GM12878 (cell line): ENCODE measurements around the gene ROCK2. TPM values are rescaled to one million over a fixed set of nuclear protein-coding genes. Genes with fewer than 3 reads are reported as not detected.

Experiments used
- ATAC-seq: fragments of 200-7000 bp; cut with Tn5 transposase; 3 replicates; pipeline ENCODE4 v1.9.1; 2020; ENCODE audit warnings: mild to moderate bottlenecking, moderate library complexity
- BruUV-seq: library from RNA; stranded (reverse); fragments of 400-500 nt; replicated peaks from 2 replicates; lab custom pipeline; 2021; lab: Mats Ljungman, UMichigan
- CTCF ChIA-PET: fragments of 300-600 bp; sonication (Branson Sonifier 250); formaldehyde crosslinking; extraction: SDS; loops from one replicate; lab custom pipeline; 2021; ENCODE audit warnings: inconsistent platforms; lab: Yijun Ruan, JAX
- POLR2A ChIA-PET: fragments of 350-600 bp; formaldehyde crosslinking; extraction: SDS; loops from one replicate; lab custom pipeline; 2021; ENCODE audit warnings: inconsistent platforms; lab: Charles Lee
- RAD21 ChIA-PET: fragments of 300-600 bp; sonication (Branson Sonifier 250); formaldehyde crosslinking; loops from one replicate; lab custom pipeline; 2023; ENCODE audit warnings: antibody characterized with exemption; ENCODE audit not compliant: unreplicated experiment; lab: Charles Lee
- SMC1A ChIA-PET: fragments of 300-600 bp; sonication (Branson Sonifier 250); formaldehyde crosslinking; loops from one replicate; lab custom pipeline; 2023; ENCODE audit not compliant: unreplicated experiment, uncharacterized antibody; lab: Charles Lee
- DNase-seq: peaks from one replicate; pipeline ENCODE4 v3.0.0-alpha.2; 2011; ENCODE audit warnings: low read depth, low spot score
- FAIRE-seq: peaks from 3 replicates; lab custom pipeline; 2011; peaks lifted over from hg19 to GRCh38; lab: Jason Lieb, UNC
- H2AFZ ChIP-seq: 2 replicates; pipeline ENCODE4 v1.6.0; 2011; ENCODE audit warnings: low read depth, low read length, control low read depth; ENCODE audit not compliant: control insufficient read depth
- H3K27ac ChIP-seq: 2 replicates; pipeline ENCODE4 v1.5.1; 2011; ENCODE audit warnings: control low read depth; ENCODE audit not compliant: control insufficient read depth, insufficient read depth
- H3K27me3 ChIP-seq, 2 experiments: replicated peaks in 1 of 2; 2 replicates each; pipeline versions ENCODE4 v1.6.0 to v1.6.1; 2011; ENCODE audit warnings: low read length in 1 of 2; ENCODE audit not compliant: control insufficient read depth in 2 of 2, insufficient read depth in 2 of 2
- H3K36me3 ChIP-seq, 2 experiments: 2 replicates each; pipeline ENCODE4 v1.5.1; 2011; ENCODE audit warnings: low read length in 1 of 2; ENCODE audit not compliant: control insufficient read depth in 2 of 2, insufficient read depth in 2 of 2
- H3K4me1 ChIP-seq: 2 replicates; pipeline ENCODE4 v1.6.1; 2011; ENCODE audit warnings: mild to moderate bottlenecking, low read length, moderate library complexity, mixed read lengths; ENCODE audit not compliant: control insufficient read depth, insufficient read depth
- H3K4me2 ChIP-seq: 2 replicates; pipeline ENCODE4 v1.6.0; 2011; ENCODE audit warnings: control low read depth; ENCODE audit not compliant: control insufficient read depth, insufficient read depth
- H3K4me3 ChIP-seq: fragments of 200-600 bp; sonication (generic); 2 replicates; pipeline ENCODE4 v1.5.1; 2016
- H3K79me2 ChIP-seq: 2 replicates; pipeline ENCODE4 v1.6.0; 2011; ENCODE audit warnings: low read length; ENCODE audit not compliant: control insufficient read depth, insufficient read depth
- H3K9ac ChIP-seq: 2 replicates; pipeline ENCODE4 v1.8.0; 2011; ENCODE audit warnings: low read length, control low read depth, mixed read lengths; ENCODE audit not compliant: control insufficient read depth, insufficient read depth
- H3K9me3 ChIP-seq: replicated peaks from 3 replicates; pipeline ENCODE4 v1.5.1; 2011; ENCODE audit warnings: mild to moderate bottlenecking, low read length; ENCODE audit not compliant: control insufficient read depth, insufficient read depth
- H4K20me1 ChIP-seq: 2 replicates; pipeline ENCODE4 v1.6.0; 2011; ENCODE audit not compliant: control insufficient read depth, insufficient read depth
- BCL3 ChIP-seq: IDR thresholded peaks from 2 replicates; pipeline ENCODE4 v1.6.1; 2011; ENCODE audit warnings: borderline replicate concordance, low read depth, mild to moderate bottlenecking, moderate library complexity, low read length; ENCODE audit not compliant: insufficient read depth, poor library complexity, severe bottlenecking
- CBX3 ChIP-seq: fragments of 200-600 bp; sonication (generic); IDR thresholded peaks from 2 replicates; pipeline ENCODE4 v1.6.1; 2016; ENCODE audit warnings: low read depth, borderline replicate concordance
- CHD4 ChIP-seq: fragments of 200-600 bp; sonication (generic); IDR thresholded peaks from 2 replicates; pipeline ENCODE4 v1.6.1; 2016; ENCODE audit warnings: mild to moderate bottlenecking
- CUX1 ChIP-seq: IDR thresholded peaks from 2 replicates; pipeline ENCODE4 v1.6.1; 2012; ENCODE audit warnings: improper control_type of control experiment, low read depth, low read length; ENCODE audit not compliant: insufficient replicate concordance
- HSF1 ChIP-seq: fragments of 150-350 bp; IDR thresholded peaks from 2 replicates; pipeline ENCODE4 v1.6.1; 2014; ENCODE audit warnings: mild to moderate bottlenecking, low read depth, low read length
- IKZF1 ChIP-seq: fragments of 450-650 bp; conservative IDR thresholded peaks from 2 replicates; pipeline ENCODE4 v1.6.1; 2017; ENCODE audit warnings: antibody characterized with exemption, mild to moderate bottlenecking
- JUND ChIP-seq: IDR thresholded peaks from 2 replicates; pipeline ENCODE4 v1.6.1; 2012; ENCODE audit warnings: low read depth, mild to moderate bottlenecking, low read length, improper control_type of control experiment, moderate library complexity
- RBBP5 ChIP-seq: fragments of 200-600 bp; sonication (generic); conservative IDR thresholded peaks from 2 replicates; pipeline ENCODE4 v1.6.1; 2016
- SMC3 ChIP-seq: IDR thresholded peaks from 2 replicates; pipeline ENCODE4 v1.6.1; 2011; ENCODE audit warnings: low read length, improper control_type of control experiment, borderline replicate concordance
- WGBS: methylation state at CpG from one replicate; pipeline ENCODE4 v1.1.6; 2016; ENCODE audit warnings: low lambda C conversion rate; ENCODE audit not compliant: insufficient replicate concordance, insufficient coverage; ENCODE audit errors: missing lambda C conversion rate; 5-methylcytosine and 5-hydroxymethylcytosine counted together
- in situ Hi-C: fragments of 300-500 bp; cut with MboI; formaldehyde crosslinking; loops from 9 replicates; pipeline ENCODE4 v1.14.3; 2018; ENCODE audit warnings: mixed read lengths
- intact Hi-C: fragments of 100-400 bp; cut with micrococcal nuclease; formaldehyde crosslinking; loops from one replicate; pipeline ENCODE4 v1.14.2; 2022; ENCODE audit not compliant: unreplicated experiment
- polyA plus RNA-seq, 11 experiments: library from polyadenylated mRNA; depleted of rRNA in 4 of 11; unstranded in 6 of 11; stranded (reverse) in 5 of 11; fragments of >200 nt; fragmentation: Nextera tagmentation in 4 of 11; fragmentation: Illumina TruSeq in 1 of 11; extraction: Ambion mirVana in 4 of 11; extraction: Trizol in 1 of 11; gene quantifications; 1 replicate in 1 of 11; 2 replicates in 10 of 11; pipeline versions ENCODE4 v1.2.1 to v1.2.3, GENCODE V29; 2011 to 2016; ENCODE audit warnings: inconsistent platforms in 2 of 11, missing spikeins in 2 of 11, low read depth in 1 of 11
- total RNA-seq, 4 experiments: library from RNA; depleted of rRNA in 3 of 4; stranded (reverse); fragments of >200 nt in 3 of 4; fragmentation: Illumina TruSeq in 1 of 4; extraction: Trizol in 1 of 4; gene quantifications; 2 replicates each; pipeline versions ENCODE4 v1.2.1 to v1.2.3, GENCODE V29; 2013 to 2021

The ROCK2 gene
- total and polyA plus RNA-seq, 10 of the 15 experiments (the other 5 are each of a cell fraction or from before 2014, with no cell fraction given) = 4.6 to 22.1 (median 8.3) TPM

- Histone ChIP-seq H3K36me3 (no peaks in the 10 kb centered on the region), H3K79me2 (no peaks in the 10 kb centered on the region), H2AFZ (no peak overlapping the region), H3K27ac (no peak overlapping the region), H3K27me3 (no peaks in the 10 kb centered on the region), H3K9ac (no peak overlapping the region), H3K4me3 (no peak overlapping the region), H3K4me1 (no peaks in the 10 kb centered on the region), H3K4me2 (no peak overlapping the region), H4K20me1 (no peaks in the 10 kb centered on the region), H3K9me3 (no peaks in the 10 kb centered on the region; the same call in 2 of the 3 replicates)
- POLR2A ChIA-PET = no interaction called here
- RAD21 ChIA-PET = no interaction called here
- DNase-seq (no peak), FAIRE-seq (no peak), ATAC-seq (no peak)
- SMC1A ChIA-PET = no interaction called here
- intact Hi-C loops = no loop called here
- CTCF ChIA-PET = interaction anchor here (0.6 kb wide), 1 partner anchor 199 kb away, joined by 3 read pairs; no protein-coding TSS in a partner anchor
- TF ChIP-seq HSF1 (no peak), RBBP5 (no peak), JUND (no peak), SMC3 (no peak), BCL3 (no peak), IKZF1 (no peak), CUX1 (no peak), CBX3 (no peak), CHD4 (no peak)
- WGBS = 95% methylated on average over 2 of the region's 2 CpGs
- no TSS peak for BruUV-seq
- in situ Hi-C loops = no loop called here
Observed at GRCh38 chr2:11264007-11264406, 80.4 kb downstream of the ROCK2 start.
